Measurements from ENCODE around the gene TMEM184A. TPM values are rescaled to one million over a fixed set of nuclear protein-coding genes. Genes with fewer than 3 reads are reported as not detected.

TMEM184A gene
- total and polyA plus RNA-seq, 2 donors (not counting 3 experiments of a cell fraction or from before 2014, with no cell fraction given), result 0.48 TPM; not detected in 1

GRCh38 chr7:1492640-1493039, 63.4 kb downstream of the TMEM184A start:
- no peak for TF ChIP-seq POLR2A (IDR thresholded peaks at IDR 0.05; ENCODE audit: low read depth, low read length)
- no peak for TF ChIP-seq MAX (IDR thresholded peaks at IDR 0.05; ENCODE audit: insufficient read depth, insufficient read length)
- no peak for TF ChIP-seq POLR2AphosphoS5 (IDR thresholded peaks at IDR 0.05; ENCODE audit: insufficient read depth, low read depth, low read length)
- TF ChIP-seq GATA2 (IDR thresholded peaks at IDR 0.05; ENCODE audit: insufficient read depth, insufficient read length, low read depth, low read length), result no peak
- TF ChIP-seq FOS (IDR thresholded peaks at IDR 0.05; ENCODE audit: borderline replicate concordance, insufficient read depth, low read length), result no peak
- TF ChIP-seq EZH2 (IDR thresholded peaks at IDR 0.05; ENCODE audit: borderline replicate concordance, low read depth, low read length, severe bottlenecking), result no peak
- no peak for TF ChIP-seq CTCF (IDR thresholded peaks at IDR 0.05; ENCODE audit: extremely low read depth in 1 of 2, insufficient read depth in 1 of 2, low read depth in 1 of 2, low read length in 2 of 2)
- no peak for TF ChIP-seq MYC (IDR thresholded peaks at IDR 0.05; ENCODE audit: low read depth, low read length)
- no peak for TF ChIP-seq JUN (IDR thresholded peaks at IDR 0.05; ENCODE audit: borderline replicate concordance, insufficient read depth, insufficient read length, low read depth)
- Histone ChIP-seq H3K79me2 (ENCODE audit: control insufficient read depth, insufficient read depth, low read length) (no peaks in the 10 kb centered on the region), H2AFZ (ENCODE audit: low read depth, low read length) (no peak overlapping the region), H3K9me1 (replicated peaks; ENCODE audit: control insufficient read depth, extremely low read depth, insufficient read depth, low read length) (no peaks in the 10 kb centered on the region), H3K9me3 (replicated peaks; ENCODE audit: control insufficient read depth, insufficient read depth, low read length) (no peaks in the 10 kb centered on the region), H3K4me2 (ENCODE audit: insufficient read depth, low read length) (no peak overlapping the region), H3K9ac (replicated peaks; ENCODE audit: extremely low read depth, insufficient read depth, low read length) (no peak overlapping the region), H3K36me3 (ENCODE audit: control insufficient read depth in 2 of 2, extremely low read depth in 1 of 2, insufficient read depth in 2 of 2, low read length in 2 of 2) (peaks cover 7 to 47% of the 10 kb centered on the region in 2 experiments), H4K20me1 (replicated peaks; ENCODE audit: control insufficient read depth, extremely low read depth, insufficient read depth, low read length) (no peaks in the 10 kb centered on the region), H3K27ac (ENCODE audit: insufficient read depth, low read depth, low read length) (no peak overlapping the region), H3K27me3 (ENCODE audit: control insufficient read depth in 2 of 2, insufficient read depth in 2 of 2, low read length in 2 of 2) (no peaks in the 10 kb centered on the region), H3K4me1 (ENCODE audit: control insufficient read depth, extremely low read depth, insufficient read depth, low read length) (no peaks in the 10 kb centered on the region), H3K4me3 (replicated peaks in 1 of 3; ENCODE audit: insufficient read depth in 1 of 3, low read depth in 1 of 3, low read length in 3 of 3) (no peak overlapping the region)
- BruUV-seq (replicated peaks), result no TSS peak
- intact Hi-C loops (cut with micrococcal nuclease) (no loop called here), dilution Hi-C loops (cut with MboI; ENCODE audit: extremely low pct_ligation_motif_present, low sequenced_read_pairs) (no loop called here)
- POLR2A ChIA-PET, result no interaction called here
- CTCF ChIA-PET, result no interaction called here
- no peak for DNase-seq (ENCODE audit: low read depth, low spot score)
- FAIRE-seq, result no peak

Other genes with a start within 250 kb of the TMEM184A start
- 46.3 and 58.7 TPM in 2 replicates for gene MICALL2, start 96.7 kb downstream of the TMEM184A start, total RNA-seq
- 29.8 and 37.3 TPM in 2 replicates for gene MICALL2, start 96.7 kb downstream of the TMEM184A start, polyA plus RNA-seq
- gene INTS1, start 51.8 kb downstream of the TMEM184A start, total RNA-seq, result 114 and 116 TPM in 2 replicates
- gene INTS1, start 51.8 kb downstream of the TMEM184A start, polyA plus RNA-seq, result 57.8 and 86.5 TPM in 2 replicates
- gene MAFK, start 25.5 kb downstream of the TMEM184A start, total RNA-seq, result 39.4 and 66.9 TPM in 2 replicates
- 22.2 and 23.3 TPM in 2 replicates for gene MAFK, start 25.5 kb downstream of the TMEM184A start, polyA plus RNA-seq
- 25.5 and 28.4 TPM in 2 replicates for gene PSMG3, start 13.8 kb upstream of the TMEM184A start, total RNA-seq
- 40.4 and 49.7 TPM in 2 replicates for gene PSMG3, start 13.8 kb upstream of the TMEM184A start, polyA plus RNA-seq
- 0.85 and 1.0 TPM in 2 replicates for gene ELFN1, start 114.1 kb upstream of the TMEM184A start, total RNA-seq
- 0.37 and 0.46 TPM in 2 replicates for gene ELFN1, start 114.1 kb upstream of the TMEM184A start, polyA plus RNA-seq

All from endothelial cell of umbilical vein (primary cell).